ENCODE results near the gene BIRC6.
"Not testable (repeated sequence)": the region's sequence is repeated elsewhere in the genome, so short reads cannot be mapped to it uniquely, and the experiment has no call there.

Gene BIRC6

GRCh38 chr2:32453242-32454062 lies 96.6 kb downstream of the BIRC6 start:
- DNase-seq: no peak

GRCh38 chr2:32455816-32456215 lies 99.0 kb downstream of the BIRC6 start:
- DNase-seq: no peak

GRCh38 chr2:32456808-32457207 lies 100.0 kb downstream of the BIRC6 start:
- no peak for DNase-seq

DNA sequence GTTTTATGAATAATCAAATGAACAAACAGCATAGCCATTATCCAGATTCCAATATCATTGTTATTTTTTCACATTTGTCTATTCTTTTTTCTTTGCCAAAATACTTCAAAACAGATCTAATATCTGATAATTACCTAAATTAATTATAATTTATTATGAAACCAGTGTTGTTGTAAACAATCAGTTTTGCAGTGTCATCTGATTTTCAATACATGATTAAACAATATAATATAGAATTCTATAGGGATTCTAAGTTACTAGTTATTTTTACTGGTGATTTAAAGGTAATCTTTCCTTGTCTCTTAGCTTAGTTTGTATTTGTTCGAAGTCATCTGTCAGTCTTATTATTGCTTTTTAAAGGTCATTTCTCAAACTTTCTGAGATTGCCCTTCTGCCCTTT lies 101.0 kb downstream of the BIRC6 start:
- DNase-seq: no peak

DNA sequence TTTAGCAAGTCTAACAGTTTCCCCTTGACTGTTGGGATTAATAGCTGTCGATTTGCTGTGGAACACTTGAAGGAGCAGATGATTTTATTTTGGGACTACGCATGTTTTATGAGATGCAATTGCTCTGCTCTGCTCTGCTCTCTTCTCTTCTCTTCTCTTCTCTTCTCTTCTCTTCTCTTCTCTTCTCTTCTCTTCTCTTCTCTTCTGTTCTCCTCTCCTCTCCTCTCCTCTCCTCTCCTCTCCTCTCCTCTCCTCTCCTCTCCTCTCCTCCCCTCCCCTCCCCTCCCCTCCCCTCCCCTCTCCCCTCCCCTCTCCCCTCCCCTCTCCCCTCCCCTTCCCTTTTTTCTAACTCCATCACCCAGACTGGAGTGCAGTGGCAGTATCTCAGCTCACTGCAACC lies 104.0 kb downstream of the BIRC6 start:
- not testable (repeated sequence) for DNase-seq

- DNase-seq: no peak
These were observed 106.3 kb downstream of the BIRC6 start for GRCh38 chr2:32463110-32463509.

- no peak for DNase-seq
These were observed 107.6 kb downstream of the BIRC6 start for GRCh38 chr2:32464431-32464830.

DNA sequence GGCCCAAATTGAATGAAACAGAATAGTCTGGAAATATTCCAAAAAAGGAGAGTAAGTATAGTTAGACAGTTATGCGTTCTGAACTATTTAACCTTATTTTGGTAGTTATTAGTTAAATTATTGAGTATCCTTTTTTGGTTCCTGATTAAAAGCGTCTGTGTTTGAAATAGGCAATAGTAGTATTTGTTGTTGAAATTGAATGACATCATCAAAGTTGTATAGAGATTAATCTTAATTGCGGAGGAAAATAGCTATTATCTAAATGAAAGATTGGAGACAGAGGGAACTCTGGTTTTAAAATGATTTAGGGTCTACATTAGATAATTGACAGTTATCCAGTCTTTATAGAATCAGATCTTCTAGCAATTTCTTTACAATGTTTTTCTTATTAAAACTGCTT lies 115.8 kb downstream of the BIRC6 start:
- no peak for DNase-seq

- DNase-seq: no peak
These were observed 117.6 kb downstream of the BIRC6 start for GRCh38 chr2:32474381-32474780.

DNA sequence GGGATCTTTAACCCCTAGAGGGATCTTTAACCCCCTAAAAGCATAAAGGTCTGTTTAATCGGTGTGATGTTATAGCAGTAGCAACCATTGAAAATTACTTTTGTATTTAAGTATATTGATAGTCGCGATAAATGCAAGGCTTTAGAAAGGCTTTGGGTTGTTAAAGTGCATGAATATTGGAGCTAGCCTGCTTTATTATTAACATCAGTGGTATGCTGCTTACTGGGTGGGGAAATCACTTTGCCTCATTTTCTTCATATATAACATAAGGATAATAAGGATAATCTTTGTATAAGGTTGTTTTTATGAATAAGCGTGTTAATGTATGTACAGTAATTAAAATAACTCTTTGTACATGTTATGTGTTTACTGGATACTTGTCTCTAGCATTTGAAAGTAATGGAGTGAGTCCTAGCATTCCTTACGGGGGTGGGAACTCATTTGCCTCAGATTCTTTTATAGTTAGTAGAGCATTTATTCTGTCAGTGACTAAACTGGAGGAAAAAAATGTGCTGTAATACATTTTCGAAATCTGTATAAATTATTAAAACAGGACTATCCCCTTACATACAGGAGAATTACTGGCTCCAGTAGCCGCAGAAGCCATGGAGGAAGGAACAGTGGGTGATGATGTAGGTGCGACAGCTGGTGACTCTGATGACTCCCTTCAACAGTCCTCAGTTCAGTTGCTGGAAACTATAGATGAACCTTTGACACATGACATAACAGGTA lies 122.2 kb downstream of the BIRC6 start:
- DNase-seq: no peak

DNA sequence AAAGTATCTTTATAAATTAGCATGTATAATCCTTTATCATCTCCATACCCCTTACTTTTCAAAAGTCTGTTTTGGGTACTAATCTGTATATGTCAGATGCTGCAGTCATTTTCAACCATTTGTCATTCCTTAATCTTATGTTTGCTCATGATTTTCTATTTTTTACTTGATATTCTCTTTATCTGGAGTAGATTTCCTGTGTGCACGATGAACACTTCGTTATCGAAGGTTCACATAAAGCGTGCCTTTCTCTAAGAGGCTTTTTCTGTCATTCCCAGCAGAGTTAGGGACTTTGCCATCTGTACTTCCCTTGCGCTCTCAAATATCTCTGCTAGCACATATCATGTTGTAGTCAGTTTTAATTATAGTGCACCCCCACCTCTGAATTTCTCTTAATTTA lies 123.2 kb downstream of the BIRC6 start:
- DNase-seq: no peak

DNA sequence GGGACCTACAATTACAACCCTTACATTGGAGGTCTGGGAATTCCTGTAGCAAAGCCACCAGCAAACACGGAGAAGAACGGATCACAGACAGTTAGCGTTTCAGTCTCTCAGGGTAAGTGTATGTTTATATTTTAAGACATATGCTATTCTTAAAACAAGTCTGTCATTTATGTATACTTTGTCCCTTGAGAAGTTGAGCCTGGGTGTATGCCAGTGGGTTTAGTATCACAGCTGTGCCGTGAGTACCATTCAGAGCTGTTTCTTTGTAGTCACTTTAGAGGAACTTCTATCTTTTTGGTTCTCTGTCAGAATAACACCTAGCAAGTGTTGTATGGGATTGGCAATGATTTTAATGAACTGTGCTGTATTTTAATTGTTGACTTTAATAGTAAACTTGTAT lies 125.6 kb downstream of the BIRC6 start:
- DNase-seq: no peak

DNA sequence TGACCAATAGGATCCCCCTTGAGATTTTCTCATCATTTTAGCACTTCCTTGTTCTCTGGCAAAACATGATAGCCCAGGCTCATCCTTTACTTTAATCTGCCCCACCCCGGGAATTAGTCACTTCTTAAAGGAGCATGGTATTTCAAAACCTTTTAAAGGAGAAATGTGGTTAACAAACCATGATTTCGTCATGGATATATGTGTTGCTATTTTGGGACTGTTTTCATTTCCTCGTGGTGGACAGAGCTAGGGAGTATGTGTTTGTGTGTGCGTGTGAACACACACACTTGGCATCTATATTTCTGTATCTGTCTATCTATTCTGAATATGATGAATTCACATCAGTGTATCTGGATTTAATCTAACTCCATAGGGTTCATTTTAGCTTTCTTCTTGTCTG lies 128.1 kb downstream of the BIRC6 start:
- DNase-seq: no peak

DNA sequence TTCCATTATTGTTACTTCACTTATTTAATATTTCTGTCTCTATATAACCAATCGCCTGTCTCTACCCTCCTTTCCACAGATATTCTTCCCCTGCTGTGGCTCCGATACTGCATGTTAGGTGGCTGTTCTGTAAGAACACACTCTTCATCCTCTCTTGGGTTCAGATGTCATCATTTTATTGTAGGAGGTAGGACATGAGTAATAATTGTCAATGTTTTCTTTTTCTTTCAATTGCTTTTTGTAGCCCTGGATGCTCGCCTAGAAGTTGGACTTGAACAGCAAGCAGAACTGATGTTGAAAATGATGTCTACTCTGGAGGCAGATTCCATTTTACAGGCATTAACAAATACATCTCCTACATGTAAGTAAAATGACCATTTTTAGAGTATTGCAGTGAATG lies 128.6 kb downstream of the BIRC6 start:
- DNase-seq: no peak

DNA sequence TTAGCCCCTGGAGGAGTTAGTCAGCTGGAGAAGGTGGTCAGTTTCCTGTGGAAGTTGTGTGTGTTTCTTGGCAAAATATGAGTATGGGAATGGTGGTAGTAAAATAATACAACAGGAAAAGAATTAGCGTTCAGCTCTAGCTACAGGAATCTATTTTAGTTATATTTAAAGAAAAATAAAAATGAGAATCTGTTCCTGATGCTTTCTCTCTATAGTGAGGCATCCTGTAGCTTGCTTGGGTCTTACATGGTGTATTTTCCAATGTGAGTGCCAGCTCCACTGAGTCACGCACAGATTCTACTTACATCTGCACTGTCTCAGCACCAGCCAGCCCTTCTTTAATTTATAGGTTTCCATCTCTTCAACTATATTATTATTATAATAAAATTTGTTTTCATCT lies 132.2 kb downstream of the BIRC6 start:
- no peak for DNase-seq

- DNase-seq: no peak
These were observed 134.5 kb downstream of the BIRC6 start for GRCh38 chr2:32491346-32491745.

DNA sequence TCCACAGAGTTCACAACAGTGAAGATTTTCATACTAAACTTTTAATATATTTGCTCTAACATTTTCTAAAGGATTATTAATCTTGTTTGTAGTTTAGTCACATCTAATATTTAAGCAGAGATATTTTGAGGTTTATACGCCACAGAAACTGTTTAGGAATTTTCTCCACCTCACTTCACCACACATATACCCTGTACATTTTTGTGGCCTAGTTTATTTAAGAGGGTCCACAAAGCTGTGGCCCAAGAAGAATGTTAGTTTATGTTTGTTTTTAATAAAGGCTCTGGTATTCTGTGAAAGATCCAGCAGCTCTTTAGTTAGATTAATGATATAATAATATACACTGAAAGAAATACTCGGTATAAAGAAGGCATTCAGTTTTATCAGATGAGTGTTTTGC lies 138.3 kb downstream of the BIRC6 start:
- DNase-seq: no peak

DNA sequence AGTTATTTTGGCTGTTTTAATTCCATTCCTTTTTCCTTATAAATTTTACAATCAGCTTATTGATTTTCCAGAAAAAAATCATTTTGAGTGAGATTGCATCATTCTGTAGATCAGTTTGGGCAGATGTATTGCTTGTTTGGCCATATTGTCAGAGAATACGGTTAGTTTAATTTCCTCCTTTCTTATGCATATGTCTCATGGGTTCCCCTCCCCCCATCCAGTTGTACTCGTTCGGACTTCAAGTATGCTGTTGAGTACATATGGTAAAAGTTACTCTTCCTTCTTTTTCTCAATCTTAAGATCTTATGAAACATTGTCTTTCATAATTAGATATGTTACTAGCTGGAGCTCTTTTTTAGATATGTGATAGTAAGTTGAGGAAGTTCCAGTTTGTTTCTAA lies 139.8 kb downstream of the BIRC6 start:
- DNase-seq: no peak

DNA sequence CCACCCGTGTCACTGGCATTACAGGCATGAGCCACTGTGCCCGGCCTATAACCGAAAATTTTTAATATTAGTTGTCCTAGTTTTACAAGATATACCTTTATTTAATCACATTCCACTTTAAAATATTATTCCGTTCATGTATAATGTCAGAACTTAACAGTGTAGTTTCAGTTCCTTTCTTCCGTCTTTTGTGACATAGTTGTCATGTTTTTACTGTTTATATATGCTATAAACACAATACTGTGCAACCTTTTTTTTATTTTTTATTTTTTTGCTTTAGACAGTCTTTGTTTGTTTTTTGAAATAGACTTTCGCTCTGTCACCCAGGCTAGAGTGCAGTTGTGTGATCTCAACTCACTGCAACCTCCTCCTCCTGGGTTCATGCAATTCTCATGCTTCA lies 141.5 kb downstream of the BIRC6 start:
- no peak for DNase-seq

- DNase-seq: no peak
These were observed 146.1 kb downstream of the BIRC6 start for GRCh38 chr2:32502941-32503340.

DNA sequence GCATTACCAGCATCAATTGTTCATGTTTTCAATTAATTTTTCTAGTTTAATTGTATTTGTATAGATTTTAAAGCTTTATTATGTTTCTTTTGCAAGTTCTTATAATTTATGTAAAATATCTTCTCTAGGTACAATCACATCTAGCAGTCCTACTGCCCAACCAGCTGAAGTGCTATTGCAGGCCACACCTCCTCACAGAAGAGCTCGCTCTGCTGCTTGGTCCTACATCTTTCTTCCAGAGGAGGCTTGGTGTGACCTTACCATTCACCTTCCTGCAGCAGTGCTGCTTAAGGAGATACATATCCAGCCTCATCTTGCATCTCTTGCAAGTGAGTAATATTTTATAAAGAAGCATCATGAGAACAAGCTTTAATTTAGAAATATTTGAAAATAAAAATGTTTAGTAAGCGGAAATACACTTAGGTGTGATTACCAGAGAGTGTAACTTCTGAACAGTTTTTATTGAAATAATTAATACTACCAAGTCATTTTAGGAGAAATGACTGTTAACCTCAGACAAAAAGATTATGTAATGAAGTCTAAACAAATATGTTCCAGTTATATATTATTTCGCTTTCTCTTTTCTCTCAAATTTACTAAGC lies 148.2 kb downstream of the BIRC6 start:
- DNase-seq: no peak

DNA sequence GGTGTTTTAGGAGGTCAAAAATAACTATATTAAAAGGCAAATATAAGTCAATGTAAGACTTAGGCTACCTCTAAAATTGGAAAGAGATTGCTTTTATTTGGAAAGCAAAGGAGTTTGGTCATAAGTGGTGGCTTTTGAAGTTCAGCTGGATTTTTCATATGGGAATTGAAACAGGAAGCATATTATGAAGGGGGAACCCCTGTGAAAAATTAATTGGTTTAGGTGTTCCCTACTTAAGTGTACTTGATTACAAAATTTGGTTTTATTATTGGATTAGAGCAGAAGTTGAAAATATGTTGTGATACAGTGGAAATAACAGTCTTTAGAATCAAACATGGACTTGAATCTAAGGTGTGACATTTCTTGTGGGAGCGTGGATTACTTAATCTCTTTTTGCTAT lies 149.6 kb downstream of the BIRC6 start:
- no peak for DNase-seq

- no peak for DNase-seq
These were observed 158.1 kb downstream of the BIRC6 start for GRCh38 chr2:32514946-32515345.

GRCh38 chr2:32516567-32516966 lies 159.7 kb downstream of the BIRC6 start:
- no peak for DNase-seq

All from activated T-cell treated with anti-CD3 and anti-CD28 coated beads, Interleukin-2, amount 50 U/mL, for 48 hours (primary cell).